Kidney epithelial cell (primary cell): ENCODE measurements around the gene HMCN1. TPM values are rescaled to one million over a fixed set of nuclear protein-coding genes. Genes with fewer than 3 reads are reported as not detected.
A peak's percentile ranks its signal among the peaks of the same experiment; 100 is the strongest.

Experiments used
- DNase-seq: peaks from one replicate; pipeline ENCODE4 v3.0.0-alpha.2; 2010; ENCODE audit warnings: low read depth
- H3K27me3 ChIP-seq: 2 replicates; pipeline ENCODE4 v1.6.0; 2011; ENCODE audit warnings: low read length; ENCODE audit not compliant: control insufficient read depth, insufficient read depth
- H3K36me3 ChIP-seq: 2 replicates; pipeline ENCODE4 v1.5.1; 2011; ENCODE audit warnings: low read length; ENCODE audit not compliant: control insufficient read depth, insufficient read depth
- H3K4me3 ChIP-seq: 2 replicates; pipeline ENCODE4 v1.5.1; 2011; ENCODE audit warnings: low read depth, mild to moderate bottlenecking, control low read depth, low read length
- CTCF ChIP-seq: IDR thresholded peaks from 2 replicates; pipeline ENCODE4 v1.5.1; 2011; ENCODE audit warnings: mild to moderate bottlenecking, moderate library complexity, low read length, control low read depth, inconsistent platforms; ENCODE audit not compliant: insufficient read depth, poor library complexity, severe bottlenecking
- total RNA-seq: library from RNA; depleted of rRNA; stranded (reverse); fragments of >200 nt; gene quantifications from 2 replicates; pipeline ENCODE4 v1.2.3, GENCODE V29; 2015

The HMCN1 gene
- total RNA-seq, 1 donor from 2014 or later, result 1.3 TPM

GRCh38 chr1:186231861-186232436 is 497.8 kb downstream of the HMCN1 start:
- no peak for TF ChIP-seq CTCF
- no peak overlapping the region for H3K4me3 ChIP-seq
- H3K36me3 ChIP-seq, result no peaks in the 10 kb centered on the region
- H3K27me3 ChIP-seq, result no peaks in the 10 kb centered on the region
- DNase-seq, result no peak

- DNase-seq, result no peak
- no peaks in the 10 kb centered on the region for H3K36me3 ChIP-seq
- no peak for TF ChIP-seq CTCF
- no peaks in the 10 kb centered on the region for H3K27me3 ChIP-seq
- H3K4me3 ChIP-seq, result no peak overlapping the region
These were observed 500.9 kb downstream of the HMCN1 start for GRCh38 chr1:186234976-186235686.

- no peak overlapping the region for H3K4me3 ChIP-seq
- no peaks in the 10 kb centered on the region for H3K36me3 ChIP-seq
- H3K27me3 ChIP-seq, result no peaks in the 10 kb centered on the region
- no peak for TF ChIP-seq CTCF
- no peak for DNase-seq
These were observed 501.5 kb downstream of the HMCN1 start for GRCh38 chr1:186235696-186236095.

GRCh38 chr1:186236921-186237320 is 502.7 kb downstream of the HMCN1 start:
- no peak for TF ChIP-seq CTCF
- Histone ChIP-seq H3K36me3 (no peaks in the 10 kb centered on the region), H3K4me3 (no peak overlapping the region), H3K27me3 (no peaks in the 10 kb centered on the region)
- DNase-seq, result peak; percentile 78

GRCh38 chr1:186239171-186239570 is 505.0 kb downstream of the HMCN1 start:
- H3K27me3 ChIP-seq, result no peaks in the 10 kb centered on the region
- no peaks in the 10 kb centered on the region for H3K36me3 ChIP-seq
- no peak overlapping the region for H3K4me3 ChIP-seq
- TF ChIP-seq CTCF, result no peak
- DNase-seq, result no peak

GRCh38 chr1:186240436-186240835 is 506.2 kb downstream of the HMCN1 start:
- TF ChIP-seq CTCF, result no peak
- H3K27me3 ChIP-seq, result no peaks in the 10 kb centered on the region
- H3K4me3 ChIP-seq, result no peak overlapping the region
- DNase-seq, result no peak
- no peaks in the 10 kb centered on the region for H3K36me3 ChIP-seq
